H54 (cell line): Measurements from ENCODE around the gene TPRN.

Experiments used
- DNase-seq: peaks from one replicate; pipeline ENCODE4 v3.0.0; 2011; ENCODE audit warnings: low spot score, mixed read lengths; ENCODE audit not compliant: insufficient read length
- FAIRE-seq: peaks from 3 replicates; lab custom pipeline; 2011; peaks lifted over from hg19 to GRCh38; lab: Jason Lieb, UNC
- POLR2A ChIP-seq: IDR thresholded peaks from 2 replicates; pipeline ENCODE4 v1.6.1; 2011; ENCODE audit warnings: low read depth, mild to moderate bottlenecking, low read length

The TPRN gene

DNA sequence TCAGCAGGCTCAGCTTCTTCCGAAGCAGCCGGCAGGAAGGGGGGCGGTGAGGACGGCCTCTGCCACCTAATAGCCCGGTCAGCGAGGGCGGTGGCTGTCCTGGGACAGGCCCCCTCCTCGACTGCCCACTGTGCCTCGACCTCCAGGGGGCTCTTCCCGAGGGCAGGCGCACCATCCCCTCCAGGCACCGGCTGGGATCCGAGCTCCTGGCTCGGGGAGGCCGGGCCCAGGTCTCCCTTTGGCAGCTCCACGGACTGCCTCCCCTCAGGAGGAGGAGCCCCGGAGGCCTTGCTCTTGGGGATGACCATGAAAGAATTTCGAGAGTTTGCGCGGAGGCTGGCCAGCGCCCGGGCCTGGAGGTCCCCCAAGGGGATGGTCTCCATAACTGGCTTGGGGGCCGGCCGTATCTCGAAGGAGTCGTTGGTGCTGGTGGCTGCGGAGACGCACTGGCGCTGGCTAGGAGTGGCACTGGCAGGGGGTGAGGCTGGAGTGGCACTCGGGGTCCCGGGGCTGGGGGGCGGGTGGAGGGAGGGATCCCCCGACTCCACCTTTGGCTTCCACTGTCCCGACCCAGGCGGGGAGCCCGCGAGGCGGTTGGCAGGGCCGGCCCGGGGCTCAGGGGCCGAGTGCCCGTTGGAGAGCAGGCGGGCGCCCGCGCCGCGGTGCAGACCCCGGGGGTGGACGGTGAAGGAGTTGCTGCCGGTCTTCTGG is 975 bp downstream of the TPRN start:
- no peak for DNase-seq
- FAIRE-seq: no peak
- no peak for TF ChIP-seq POLR2A

DNA sequence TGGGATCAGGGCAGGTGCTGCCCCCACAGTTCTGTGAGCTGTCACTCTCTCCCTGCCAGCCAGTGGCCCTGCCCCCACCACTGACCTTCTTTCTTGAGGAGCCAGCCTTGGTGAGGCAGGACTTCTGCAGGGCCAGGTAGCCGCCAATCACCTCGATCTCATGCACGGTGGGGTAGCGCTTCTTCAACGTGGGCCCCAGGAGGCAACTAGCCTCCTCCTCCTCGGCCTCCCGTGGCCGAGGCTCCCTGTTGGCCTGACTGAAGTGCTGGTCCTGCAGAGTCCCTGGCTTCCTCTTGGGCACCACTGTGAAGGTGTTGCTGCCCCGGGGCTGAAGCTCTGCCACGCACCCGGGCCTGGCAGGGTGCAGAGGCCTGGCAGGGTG is 1.6 kb downstream of the TPRN start:
- DNase-seq: no peak
- FAIRE-seq: no peak
- no peak for TF ChIP-seq POLR2A

DNA sequence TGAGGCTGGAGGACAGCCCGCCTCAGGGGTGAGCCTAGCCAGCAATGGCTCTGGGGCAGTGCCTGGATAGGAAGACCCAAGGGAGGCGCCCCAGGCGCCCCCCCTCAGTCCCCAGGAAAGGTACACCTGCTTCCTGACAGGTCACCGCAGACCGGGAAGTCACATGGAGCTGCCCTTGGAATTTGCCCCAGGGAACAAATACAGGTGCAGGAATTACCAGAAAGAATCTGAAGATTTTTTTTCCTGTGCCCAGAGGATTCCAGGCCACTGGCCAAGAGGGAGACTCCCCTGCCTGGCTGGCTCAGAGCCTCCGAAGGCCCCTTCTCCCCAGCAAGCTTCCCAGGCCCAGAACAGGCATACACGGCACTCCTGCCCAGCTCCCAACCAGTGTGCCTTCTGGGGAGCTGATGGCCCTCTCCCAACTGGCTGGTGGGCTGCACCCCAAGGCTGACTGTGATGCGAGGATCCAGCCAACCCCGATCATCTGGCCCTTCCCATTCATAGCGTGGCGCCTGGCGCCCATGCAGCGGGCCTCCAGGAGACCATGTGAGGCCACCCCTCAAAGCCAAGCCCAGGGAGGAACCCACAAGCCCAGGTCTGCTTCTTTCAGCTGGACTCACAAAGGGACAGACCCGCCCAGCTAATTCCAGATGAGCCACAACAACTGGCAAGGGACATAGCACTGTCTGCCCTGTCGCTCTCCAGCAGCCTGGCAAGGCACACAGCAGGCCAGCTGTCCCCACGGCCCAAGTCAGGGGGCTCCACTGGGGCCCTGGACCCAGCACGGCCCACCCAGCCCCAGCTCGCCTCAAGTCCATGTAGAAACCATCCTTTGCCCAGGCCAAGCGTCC is 2.3 kb downstream of the TPRN start:
- DNase-seq (no peak), FAIRE-seq (no peak)
- no peak for TF ChIP-seq POLR2A

DNA sequence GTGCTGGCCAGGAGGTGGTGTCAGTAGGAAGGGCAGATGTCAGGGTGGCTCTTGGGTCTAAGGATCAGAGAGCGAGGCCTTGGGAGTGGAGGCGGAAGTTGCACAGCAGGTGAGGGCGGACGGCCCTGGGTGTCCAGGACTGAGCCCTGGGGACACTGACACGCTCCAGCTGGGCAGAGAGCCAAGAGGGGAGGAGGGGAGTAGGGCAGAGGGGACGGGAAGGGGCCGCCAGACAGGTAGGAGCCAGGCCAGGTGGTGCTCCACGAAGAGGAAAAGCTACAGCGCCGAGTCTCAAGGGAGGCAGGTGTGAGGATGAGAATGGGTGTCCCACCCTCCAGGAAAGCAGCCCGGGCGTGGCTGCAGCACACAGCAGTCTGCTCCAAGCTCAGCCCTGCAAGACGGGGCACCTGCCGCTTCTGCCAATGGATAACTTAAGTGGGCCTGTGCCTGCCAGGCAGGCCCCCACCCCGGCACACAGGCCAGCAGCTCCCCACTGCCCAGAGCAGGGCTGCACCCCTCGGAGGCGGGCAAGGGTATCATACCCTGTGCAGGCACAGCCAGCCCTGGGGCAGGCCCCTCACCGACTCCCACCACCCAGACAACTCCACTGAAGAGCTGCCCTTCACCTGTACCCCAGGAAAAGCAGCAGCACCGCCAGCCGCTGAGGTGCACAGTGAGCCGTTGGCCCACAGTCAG is 4.9 kb downstream of the TPRN start:
- TF ChIP-seq POLR2A: no peak
- FAIRE-seq (no peak), DNase-seq (no peak)

DNA sequence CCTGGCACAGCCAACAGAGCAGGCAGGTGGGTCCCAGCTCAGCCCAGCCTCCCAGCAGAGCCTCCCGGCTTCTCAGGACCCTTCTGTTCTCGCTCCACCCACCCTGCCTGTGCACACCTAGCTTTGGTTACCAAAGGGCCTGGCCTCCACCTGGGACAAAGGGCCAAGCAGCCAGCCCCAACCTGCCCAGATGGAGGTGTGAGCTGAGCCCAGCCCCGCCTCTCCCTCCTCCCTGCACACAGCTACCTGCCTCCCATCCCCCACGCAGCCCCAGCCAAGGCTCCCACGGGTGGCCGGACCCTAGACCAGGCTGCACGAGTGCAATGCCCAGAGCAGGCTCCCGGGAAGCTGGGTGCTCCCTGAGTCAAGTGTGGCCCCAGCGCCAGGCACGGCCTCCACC is 5.6 kb downstream of the TPRN start:
- FAIRE-seq (no peak), DNase-seq (no peak)
- no peak for TF ChIP-seq POLR2A

DNA sequence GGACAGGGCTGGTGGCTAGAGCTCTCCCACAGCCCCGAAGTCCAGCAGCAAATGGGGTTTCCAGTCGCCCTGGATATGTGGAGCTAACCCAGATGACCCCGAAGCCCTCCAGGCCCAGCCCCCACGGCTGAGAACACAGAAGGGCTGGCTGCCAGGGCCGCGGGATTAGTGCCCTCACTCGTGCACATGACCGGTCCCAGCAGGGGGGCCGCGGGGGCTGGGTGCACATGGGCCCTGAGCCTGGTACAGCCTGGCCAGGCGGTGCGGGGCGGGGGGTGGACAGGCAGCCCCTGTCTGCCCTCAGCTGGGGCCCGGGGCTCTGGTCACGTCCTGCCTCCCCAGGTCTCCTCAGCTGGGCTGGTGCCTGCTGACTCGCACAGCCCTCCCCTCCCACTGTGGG is 6.2 kb downstream of the TPRN start:
- no peak for TF ChIP-seq POLR2A

DNA sequence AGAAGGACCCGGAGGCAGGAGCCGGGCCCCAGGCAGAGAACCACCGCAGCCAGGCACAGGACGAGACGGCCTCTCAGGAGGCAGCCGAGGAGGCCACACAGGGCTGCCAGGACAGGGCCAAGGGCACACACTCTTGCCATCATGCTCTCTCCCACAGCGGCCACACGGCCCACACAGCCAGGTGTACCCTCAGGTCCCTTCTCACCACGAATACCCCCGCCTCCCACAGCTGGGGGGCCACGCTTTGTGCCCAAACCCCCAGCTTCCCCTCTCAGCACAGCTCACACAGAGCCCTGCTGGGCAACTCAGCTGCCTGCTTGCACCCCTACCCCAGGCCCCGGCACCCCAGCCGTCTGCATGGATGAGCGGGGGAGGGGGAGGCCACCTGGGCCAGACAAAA is 6.8 kb downstream of the TPRN start:
- TF ChIP-seq POLR2A: no peak
- FAIRE-seq (no peak), DNase-seq (no peak)

More for the DNA sequence above, 6.2 kb downstream of the TPRN start:
- no peak for FAIRE-seq
- DNase-seq: no peak

DNA sequence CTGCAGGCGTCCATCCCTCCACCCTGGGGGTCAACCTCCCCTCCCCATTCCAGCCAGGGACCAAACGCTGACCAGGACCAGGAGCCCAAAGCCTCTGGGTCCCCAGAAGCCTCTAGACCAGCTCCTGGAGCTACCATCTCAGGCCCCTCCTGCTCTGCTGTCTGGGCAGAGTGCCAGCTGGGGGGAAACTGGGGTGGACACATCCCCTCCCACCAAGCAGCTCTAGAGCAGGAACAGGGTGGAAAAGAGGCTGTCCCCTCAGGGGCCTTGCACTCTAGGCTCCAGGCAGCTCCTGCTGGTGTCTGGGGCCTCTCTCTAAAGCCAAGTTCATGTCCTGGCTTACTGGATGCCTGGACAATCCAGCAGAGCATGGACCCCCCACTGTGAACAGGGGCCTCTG is 7.7 kb downstream of the TPRN start:
- no peak for TF ChIP-seq POLR2A
- no peak for DNase-seq
- FAIRE-seq: no peak

DNA sequence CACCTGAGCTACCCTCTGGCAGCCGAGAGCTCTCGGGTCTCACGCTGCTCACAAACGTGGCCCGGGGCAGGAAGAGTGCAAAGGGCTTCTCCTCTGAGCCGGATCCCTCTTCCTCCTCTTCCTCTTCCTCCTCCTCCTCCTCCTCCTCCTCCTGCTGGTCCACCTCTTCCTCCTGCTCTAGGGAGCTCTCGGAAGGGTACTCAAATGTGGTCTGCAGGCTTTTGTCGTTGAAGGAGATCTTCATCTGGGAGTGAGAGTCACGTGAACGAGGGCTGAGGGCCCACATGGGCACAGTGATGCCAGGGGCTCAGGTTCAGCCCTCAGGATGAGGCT is 8.1 kb downstream of the TPRN start:
- TF ChIP-seq POLR2A: no peak
- FAIRE-seq: no peak
- DNase-seq: no peak

DNA sequence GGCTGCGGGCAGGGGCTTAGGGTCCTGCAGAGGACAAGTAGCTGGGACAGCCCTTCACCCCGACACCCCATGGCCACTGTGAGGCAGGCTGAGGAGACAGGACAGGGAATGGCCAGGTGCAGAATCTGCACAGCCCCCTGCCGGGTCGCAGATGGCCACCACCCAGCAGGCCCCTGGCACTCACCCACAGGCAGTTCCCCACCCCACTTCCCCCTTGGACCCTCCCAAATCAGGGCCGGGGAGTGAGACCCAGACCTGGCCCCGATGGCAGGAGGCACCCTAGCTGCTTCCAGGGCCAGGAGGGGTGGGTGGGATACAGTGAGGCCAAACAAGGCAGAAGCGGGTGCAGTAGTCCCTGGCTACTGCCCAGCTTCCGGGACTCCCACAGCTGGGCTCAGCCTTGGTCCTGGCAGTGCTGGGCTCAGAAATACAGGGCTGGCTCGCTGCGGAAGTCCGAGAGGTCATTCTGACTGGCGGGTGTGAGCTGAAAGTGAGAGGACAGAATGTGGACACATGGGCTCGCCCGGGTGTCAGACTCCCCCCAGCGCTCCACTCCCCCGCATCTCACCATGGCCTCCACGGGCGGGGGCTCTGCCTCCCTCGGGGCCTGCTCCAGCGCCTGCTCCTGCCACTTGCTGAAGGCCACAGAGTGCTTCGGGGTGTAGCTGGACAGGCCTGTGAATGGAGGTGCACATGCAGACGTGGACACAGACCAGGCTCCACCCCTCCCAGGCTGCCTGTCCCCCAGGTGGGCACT is 8.7 kb downstream of the TPRN start:
- DNase-seq (no peak), FAIRE-seq (no peak)
- TF ChIP-seq POLR2A: no peak

DNA sequence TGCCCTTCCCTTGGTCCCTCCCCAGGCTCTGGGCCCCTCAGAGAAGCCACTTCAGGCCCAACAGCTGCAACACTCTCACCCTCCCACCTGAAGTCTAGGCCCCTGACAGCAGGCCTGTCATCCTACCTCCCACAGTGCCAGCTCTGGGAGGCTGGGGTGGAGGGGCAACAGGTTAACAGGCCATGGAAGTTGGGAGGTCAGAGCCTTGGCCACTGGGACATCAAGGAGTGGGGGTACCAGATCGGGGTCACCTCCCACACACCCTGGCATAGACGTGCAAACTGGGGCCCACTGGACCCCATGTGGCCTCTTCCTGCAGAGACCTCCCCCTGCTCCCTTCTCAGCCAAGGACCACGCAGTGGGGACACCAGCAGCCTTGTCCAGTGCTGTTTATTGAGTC is 9.3 kb downstream of the TPRN start:
- no peak for TF ChIP-seq POLR2A
- FAIRE-seq (no peak), DNase-seq (no peak)

DNA sequence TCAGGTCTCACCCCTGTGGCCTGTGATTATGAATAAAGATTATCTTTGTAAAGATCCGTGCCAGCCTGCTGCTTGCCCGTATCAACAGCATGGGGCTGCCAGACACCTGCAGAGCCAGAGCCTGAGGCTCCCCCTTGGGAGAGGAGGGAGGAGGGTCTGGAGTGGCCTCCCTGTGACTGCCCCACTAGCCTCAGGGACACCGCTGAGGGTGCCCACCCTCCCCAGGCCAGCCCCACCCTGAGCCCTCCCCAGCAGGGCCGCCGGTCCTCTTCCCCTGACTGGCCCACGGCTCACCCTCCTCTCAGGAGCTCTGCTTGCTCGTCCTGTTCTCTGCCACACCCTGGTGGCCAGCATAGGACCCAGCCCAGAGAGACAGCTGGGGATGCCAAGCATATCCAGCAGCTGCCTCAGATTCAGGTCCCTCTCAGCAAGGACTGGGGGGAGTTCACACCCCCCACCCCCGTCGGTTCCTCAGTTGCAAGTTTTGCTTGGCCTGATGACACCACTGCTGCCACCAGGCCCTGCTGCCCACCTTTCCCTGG is 10.2 kb downstream of the TPRN start:
- DNase-seq: no peak
- no peak for TF ChIP-seq POLR2A
- FAIRE-seq: no peak
